GM21786 (cell line): ENCODE results near the gene EXD3.

Experiments used
- ATAC-seq: cut with Tn5 transposase; IDR thresholded peaks from one replicate; pipeline ENCODE4 v1.9.1; 2021; ENCODE audit not compliant: unreplicated experiment

EXD3 gene

DNA sequence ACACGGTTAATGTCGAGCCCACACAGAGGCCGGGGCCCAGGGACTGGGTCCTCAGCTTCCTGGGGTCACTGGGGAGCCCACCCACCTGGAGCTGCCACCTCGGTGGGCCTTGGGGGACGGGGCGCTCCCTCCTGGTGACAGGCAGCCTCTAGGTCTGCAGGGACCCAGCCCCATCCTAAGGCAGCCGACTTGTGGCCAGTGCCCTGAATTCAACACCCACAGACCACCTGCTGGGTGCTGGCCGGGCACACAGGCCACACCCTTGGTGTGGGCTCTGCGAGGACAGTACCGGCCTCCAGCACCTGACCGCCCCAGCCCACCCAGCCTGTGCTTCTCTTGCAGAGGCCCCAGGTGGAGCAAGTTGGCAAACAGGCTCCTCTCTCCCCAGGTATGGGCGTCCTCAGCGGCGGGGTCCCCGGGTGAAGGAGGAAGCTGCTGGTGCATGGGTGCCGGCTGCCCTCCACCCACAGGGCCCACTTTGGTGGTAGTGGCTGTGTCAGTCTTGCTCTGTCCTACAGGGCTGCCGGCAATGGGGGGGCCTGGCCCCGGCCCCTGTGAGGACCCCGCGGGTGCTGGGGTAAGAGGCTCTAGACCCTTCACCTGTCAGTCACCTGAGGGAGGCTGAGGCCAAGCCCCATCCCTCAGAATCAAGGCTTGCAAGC is 9.9 kb upstream of the EXD3 start:
- no peak for ATAC-seq

DNA sequence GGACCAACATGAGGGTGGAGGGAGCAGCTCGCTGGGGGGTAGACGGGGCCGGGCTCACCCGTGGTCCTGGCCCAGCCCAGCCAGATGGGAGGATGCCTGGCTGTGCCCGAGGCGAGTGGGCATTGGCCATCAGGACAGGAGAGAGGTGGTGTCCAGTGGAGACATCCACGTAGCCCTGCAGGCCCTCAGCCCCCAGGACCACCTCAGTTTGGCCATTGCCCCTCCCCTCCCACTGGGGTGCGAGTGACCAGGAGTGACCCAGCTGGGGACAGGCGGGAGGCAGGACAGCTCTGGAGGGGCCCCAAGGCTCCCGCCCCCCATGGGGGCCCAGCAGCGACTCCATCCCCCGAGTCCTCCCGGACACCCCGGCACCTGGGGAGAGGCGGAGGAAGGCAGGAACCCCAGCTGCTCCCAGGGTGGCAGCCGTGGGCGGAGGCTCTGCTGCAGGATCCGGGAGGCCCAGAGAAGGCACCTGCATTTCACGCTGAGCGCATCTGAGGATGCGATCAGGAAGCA is 8.5 kb upstream of the EXD3 start:
- no peak for ATAC-seq

DNA sequence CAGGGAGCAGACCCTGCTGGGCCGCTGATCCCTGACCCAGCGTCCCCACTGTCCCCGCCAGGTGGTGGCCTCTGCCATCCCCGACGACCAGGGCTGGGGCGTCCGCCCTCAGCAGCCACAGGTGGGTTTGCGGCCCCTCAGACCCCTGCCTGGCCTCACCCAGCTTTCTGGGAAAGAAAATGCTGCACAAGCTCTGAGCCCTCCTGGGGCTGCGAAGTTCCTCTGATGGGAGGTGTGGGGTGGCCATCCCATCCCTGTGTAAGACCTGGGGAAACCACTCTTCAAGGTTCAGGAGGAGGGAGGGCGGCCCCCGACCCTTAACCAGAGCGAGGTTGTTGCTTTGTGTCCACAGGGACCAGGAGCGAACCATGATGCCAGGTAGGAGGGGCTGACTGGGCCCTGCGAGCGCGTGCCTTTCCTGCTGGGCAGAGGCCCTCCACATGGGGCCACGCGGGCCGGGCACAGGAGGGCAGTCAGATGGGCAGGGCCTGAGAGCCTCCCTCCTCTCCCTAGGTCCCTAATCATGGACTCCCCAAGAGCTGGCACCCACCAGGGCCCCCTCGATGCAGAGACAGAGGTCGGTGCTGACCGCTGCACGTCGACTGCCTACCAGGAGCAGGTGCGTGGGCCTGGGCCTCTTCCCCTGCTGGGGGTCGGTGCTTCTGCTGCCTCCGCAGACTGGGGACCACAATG is 7.9 kb upstream of the EXD3 start:
- no peak for ATAC-seq

DNA sequence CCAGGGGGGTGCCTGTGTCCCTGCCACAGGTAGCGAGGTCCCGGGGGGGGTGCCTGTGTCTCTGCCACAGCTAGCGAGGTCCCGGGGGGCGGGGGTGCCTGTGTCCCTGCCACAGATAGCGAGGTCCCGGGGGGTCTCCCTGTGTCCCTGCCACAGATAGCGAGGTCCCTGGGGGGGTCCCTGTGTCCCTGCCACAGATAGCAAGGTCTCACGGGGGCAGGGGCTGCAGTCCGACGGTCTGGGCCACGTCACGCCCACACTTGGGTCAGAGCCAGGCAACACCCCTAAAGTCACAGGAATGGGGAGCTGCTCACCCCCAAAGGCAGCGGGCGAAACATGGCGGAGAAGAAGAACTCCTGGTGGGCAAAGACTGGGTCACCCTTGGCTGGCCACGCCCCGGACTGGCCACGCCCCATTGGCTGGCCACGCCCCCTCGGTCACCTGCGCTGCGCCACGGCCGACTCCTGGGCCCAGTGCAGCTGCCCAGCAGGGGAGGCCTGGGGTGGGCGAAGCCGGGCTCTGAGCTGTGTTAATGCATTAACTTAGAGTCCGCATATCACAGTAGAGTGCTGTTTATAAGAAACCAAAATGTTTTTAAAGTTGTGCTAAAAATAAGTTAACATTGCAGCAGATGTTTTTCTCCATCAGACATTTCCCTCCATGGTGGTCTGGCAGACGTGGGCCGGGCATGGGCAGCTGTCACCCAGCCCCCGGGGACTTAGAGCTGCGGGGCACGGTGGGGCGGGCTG is 7.2 kb upstream of the EXD3 start:
- no peak for ATAC-seq

DNA sequence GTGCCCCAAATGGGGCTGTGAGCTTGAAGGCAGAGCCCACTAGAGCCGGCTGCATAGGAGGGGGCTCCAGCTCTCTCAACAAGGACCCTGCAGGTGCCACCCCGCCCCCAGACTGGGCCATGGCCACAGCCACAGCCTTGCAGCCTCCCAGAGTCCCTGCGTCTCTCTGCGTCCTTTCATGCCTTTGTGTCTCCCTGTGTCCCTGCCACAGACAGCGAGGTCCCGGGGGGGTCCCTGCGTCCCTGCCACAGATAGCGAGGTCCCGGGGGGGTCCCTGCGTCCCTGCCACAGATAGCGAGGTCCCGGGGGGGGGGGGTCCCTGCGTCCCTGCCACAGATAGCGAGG is 6.6 kb upstream of the EXD3 start:
- ATAC-seq = no peak

DNA sequence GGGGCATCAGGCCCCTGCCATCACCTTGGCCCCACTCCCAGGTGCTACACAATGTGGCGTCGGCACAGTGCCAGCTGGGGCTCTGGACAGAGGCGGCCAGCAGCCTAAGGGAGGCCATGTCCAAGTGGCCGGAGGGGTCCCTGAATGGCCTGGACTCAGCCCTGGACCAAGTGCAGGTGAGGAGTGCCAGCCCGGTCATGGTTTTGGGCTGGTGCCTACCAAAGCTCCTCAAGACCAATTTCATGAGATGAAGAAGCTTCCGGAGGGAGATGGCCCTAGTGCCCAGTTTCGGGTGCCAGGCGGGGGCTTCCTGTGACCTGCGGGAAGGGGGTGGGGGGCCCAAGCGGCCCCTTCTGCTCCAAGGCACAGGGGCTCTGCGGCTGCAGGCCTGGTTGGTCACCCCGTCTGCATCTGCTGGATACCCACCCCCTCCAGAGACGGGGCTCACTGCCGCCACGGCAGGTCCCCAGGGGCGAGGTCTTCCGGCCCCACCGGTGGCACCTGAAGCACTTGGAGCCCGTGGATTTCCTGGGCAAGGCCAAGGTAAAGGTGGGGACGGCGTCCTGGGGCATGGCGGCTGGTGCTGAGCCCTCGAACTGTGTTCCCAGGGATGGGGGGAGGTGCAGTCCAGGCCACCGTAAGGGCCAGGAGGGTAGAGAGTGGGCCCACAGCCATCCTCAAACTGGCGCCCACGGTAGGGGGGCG is 6.0 kb upstream of the EXD3 start:
- ATAC-seq = no peak

DNA sequence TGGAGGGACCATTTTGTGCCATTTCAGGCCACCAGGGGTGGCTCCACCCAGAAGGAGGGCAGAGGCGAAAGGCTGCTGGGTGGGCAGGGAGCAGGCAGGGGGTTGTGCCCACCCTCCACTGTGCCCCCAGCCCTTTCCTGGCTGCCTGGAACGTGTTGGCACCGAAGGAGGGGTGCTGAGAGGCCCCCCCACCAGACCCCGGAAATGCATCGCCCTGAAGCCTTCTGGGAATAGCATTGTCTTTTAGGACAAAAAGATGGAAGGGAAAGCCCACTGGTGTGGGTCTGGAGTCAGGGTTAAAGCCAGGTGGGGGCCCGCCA is 5.3 kb upstream of the EXD3 start:
- ATAC-seq = no peak

DNA sequence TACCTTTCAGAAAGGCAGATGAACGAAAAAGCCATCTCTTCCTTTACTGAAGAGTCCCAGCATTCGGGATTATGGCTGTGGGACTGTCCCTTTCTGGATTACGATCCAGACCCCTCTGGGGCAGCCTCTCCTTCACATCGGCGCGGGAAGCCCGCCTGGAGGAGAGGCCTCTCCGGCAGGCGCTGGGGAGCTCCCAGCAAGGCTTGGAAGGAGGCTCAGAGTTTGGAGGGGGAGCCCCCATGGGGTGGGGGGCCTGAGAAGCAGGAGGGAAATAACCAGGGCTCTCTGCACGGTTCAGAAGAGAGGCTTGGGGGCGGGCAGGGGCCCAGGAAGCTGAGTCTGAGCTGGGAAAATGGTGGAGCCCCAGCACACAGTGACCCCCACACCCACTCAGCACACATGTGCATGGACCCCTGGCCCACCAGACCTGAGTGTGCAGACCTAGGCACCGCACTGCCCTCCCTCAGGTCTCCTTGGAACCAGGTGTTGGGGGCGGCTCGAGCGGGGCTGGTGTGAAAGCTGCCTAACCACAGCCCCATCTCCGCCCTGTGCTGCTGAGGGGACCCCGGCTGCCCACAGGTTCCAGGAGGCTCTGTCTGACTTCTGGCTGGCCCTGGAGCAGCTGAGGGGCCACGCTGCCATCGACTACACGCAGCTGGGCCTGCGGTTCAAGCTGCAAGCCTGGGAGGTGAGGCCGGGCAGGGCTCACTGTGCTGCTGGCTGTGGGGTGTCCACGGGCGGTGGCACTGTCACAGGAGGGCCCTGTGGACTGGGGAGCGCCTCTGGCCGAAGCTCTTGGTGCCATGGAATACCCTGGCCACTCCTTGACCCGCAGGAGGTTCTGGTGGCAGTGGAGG is 4.7 kb upstream of the EXD3 start:
- ATAC-seq = no peak

DNA sequence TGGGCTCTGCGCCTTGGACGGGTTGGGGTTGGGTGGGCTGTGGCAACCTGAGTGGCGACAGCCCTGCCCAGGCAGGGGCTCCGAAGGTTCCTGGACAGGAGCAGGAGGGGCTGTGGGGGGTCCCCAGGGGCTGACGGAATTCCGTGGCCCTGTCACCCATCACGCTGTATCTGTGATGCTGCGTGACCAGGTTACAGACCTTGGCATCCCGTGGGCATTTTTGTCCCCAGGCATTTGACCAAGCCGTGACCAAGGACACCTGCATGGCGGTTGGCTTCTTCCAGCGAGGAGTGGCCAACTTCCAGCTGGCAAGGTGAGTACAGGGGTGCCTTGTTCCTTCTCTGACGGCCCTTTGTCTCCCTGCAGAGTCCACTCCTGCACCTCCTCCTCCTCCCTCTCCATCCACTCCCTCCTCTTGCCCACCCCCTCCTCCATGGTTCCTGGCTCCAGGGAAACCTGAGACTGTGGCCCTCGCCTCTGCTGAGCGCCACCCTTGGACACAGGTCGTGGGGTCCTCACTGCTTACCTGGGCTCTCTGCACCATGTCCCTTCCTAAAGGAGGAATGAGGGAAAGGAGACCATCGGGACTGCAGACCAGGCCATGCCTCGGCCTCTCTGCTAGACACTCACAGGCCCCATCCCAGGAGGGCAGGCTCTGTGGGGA is 3.2 kb upstream of the EXD3 start:
- no peak for ATAC-seq

DNA sequence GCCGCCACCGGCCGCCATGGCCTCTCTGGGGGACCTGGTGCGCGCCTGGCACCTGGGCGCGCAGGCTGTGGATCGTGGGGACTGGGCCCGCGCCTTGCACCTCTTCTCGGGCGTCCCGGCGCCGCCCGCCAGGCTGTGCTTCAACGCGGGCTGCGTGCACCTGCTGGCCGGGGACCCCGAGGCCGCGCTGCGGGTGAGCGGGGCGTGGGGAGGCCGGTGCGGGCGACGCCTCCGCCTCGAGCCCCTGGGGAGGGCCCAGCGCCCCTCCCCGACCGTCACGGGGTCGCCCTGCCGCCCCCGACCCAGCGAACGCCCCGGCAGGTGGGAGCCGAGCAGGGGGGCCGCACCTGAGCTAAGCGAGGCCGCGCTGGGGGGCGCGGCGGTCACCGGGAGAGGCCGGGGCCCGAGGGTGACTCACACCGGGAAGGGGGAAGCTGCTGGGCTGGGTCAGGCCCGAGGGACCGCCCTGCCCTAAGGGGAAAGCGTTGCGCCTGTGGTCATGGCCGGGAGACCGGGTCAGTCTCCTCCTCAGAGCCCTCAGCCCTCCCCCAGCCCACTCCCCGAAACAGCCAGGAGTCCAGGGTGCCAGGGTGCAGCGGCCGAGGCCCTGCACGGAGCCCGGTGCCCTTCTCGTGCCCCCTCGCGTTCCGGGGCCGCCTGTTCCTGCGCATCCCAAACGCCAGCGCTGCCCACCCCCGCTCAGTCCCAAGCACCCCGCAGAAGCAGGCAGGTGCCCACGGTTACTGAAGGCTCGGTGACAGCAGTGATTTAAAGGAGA is 741 bp upstream of the EXD3 start:
- no peak for ATAC-seq

DNA sequence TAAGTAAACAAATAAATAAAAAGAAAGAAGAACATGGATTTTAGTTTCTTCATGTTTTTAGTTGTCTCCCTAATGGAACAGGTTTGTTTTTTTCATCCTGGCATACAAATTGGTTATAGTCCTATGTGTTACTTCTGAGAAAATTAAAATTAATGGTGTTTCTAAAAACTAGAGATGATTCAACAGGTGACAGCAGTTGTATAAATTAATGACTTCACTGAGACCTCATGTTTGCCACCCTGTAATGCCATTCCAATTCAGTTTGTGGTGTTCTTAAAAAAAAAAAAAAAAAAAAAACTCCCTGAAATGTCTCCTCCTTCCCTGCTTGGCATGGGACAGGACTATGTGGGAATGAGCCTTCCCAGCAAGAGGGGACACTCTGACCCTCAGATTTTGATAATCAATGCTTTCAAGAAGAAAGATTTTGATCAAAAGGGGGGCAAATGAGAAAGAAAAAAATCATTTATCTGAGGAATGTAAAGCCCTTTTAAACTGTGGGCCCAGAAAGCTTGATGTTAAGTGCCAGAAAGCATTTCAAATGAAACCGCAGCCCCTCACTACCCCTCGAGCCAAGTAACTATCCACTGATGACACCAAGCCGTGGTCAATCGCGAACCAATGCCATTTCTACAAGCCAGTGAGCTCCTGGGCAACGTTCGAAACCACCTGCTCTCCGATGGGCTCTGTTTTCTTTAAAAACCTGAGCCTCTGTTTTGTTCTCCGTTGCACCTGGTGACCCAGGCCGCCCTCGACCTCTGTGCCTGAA is 941 bp downstream of the EXD3 start:
- no peak for ATAC-seq

DNA sequence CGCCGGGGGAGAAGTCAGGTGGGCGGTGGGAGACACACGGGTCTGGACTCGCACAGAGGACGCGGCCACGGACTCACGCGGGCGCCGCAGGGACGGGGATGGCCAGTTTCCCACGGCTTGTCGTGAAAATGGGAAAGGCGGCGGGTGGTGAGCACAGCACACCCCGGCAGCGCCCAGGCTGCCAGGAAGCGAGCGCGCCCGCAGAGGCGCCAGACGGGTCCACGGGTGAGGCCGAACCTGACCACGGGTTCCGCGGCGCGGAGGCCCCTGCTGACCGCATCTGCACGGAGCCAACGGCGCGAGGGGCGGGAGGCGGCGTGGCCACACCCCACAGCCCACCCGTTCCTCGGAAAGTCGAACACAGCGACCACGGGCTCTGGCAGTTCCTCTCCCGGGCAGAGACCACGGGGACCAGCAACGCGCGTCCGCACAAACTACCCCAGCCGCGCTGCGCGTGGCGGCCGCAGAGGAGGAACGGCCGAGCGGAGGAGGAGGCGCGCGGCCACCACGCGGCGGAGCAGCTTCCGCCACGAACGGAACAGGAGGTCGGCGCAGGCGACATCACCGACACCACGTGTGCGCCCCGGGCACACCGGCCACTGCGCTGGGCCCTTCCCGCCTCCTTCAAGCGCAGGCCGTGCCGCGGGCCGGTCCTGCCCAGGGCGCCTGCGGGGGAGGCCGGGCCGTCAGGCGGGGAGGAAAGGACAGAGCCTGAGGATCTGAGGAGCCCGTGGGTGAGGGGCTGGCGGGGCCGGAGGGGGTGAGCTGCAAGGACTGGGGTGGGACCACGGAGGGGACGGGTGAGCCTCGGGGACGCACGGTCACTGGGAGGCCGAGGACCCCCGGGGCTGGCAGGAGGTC is 5.6 kb downstream of the EXD3 start:
- no peak for ATAC-seq

DNA sequence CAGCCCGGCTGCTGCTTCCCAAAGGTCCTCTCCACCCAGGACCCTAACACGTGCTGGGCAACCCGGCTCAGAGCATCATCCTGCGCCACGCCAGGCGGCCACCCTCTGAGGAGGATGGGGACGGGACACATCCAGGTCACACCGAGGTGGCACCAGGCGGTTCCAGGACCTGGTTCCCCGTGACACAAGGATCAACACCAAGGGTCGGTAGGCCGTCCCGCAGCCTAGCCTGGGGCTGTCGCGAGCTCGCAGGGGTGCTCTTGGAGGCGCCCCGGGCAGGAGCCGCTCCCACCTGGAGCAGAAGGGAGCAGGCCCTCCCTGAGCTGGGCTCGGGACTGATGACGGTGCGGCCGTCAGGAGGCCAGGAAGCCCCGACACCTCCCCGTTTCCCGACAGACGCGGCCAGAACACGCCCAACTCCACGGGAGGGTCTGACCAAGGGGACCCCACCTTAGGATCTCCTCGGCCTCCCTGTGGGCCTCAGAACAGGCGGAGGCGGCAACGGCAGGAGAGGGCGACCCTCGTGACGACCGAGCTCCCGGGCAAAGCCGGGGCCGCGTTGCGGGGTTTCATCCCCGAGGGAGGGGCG is 6.3 kb downstream of the EXD3 start:
- ATAC-seq = no peak

DNA sequence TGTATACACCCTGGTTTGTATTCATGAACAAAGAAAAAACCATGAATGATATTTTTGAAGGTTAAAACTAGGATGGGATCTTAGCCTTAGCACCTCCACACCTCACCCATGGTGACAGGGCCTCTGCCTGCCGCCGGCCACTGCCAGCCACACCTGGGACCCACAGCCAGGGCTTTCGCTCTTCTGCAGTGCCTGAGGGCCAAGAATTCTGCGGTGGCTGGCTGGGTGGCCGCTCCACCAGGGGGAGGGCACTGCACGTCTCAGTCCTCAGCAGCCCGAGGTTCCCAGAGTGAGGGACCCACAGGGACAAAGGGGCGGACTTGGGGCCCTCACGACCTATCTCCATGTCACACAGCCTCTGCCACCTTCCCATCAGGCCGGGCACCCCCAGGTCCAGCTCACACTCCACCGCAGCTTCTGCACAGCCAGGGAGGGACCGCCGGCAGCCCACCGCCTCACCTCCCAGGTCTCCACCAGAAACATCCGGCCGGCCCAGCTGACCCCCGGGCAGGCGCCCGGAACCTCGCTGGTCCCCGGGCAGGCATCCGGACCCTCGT is 6.9 kb downstream of the EXD3 start:
- ATAC-seq = no peak

DNA sequence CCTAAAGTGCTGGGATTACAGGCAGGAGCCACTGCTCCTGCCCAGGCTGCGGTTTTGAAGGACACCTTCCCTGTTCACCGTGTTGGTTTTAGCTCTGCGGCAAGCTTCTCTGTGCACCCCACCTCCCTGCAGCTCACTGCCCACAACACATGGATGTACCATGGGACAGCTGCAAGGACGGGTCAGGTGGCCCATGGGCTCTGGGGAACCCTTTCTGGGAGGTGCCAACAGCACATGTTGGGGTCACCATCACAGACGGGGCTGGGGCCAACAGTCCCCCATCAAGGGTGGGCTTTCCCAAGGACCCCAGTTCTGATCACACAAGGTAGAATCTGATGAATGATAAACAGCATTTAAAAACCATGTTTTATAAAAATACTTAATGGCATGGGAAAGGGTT is 7.5 kb downstream of the EXD3 start:
- no peak for ATAC-seq

DNA sequence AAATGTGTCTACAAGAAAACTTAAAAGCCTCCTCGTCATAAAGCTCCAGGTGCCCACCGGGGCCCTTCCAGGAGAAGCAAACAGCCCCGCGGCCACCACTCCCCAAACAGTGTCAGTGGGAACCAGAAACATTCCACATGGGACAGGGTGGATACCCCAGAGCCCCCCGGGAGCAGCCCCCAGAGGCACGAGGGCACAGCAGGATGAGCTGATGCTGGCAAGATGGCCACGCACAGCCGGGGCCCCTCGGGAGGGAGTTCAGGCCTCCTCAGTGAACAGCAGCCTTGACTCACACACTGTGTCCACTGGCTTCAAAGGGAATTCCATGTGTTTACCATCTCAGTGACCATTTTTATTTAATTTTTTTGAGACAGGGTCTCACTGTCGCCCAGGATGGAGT is 10.5 kb downstream of the EXD3 start:
- no peak for ATAC-seq
